GM21367 (cell line): ENCODE data around the gene SLC35A4.
A peak's percentile ranks its signal among the peaks of the same experiment; 100 is the strongest.
"Not testable (repeated sequence)": the region's sequence is repeated elsewhere in the genome, so short reads cannot be mapped to it uniquely, and the experiment has no call there.

Experiments used
- ATAC-seq: cut with Tn5 transposase; IDR thresholded peaks from one replicate; pipeline ENCODE4 v1.9.1; 2021; ENCODE audit not compliant: unreplicated experiment

Gene SLC35A4

GRCh38 chr5:140557965-140558364 lies 6.7 kb upstream of the SLC35A4 start:
- ATAC-seq, result no peak

GRCh38 chr5:140558542-140558941 lies 6.1 kb upstream of the SLC35A4 start:
- ATAC-seq, result no peak

GRCh38 chr5:140560227-140560626 lies 4.4 kb upstream of the SLC35A4 start:
- ATAC-seq, result no peak

GRCh38 chr5:140561753-140562523 lies 2.7 kb upstream of the SLC35A4 start:
- no peak for ATAC-seq

- no peak for ATAC-seq
Measured at GRCh38 chr5:140563596-140563995, 1.0 kb upstream of the SLC35A4 start.

- no peak for ATAC-seq
Measured at GRCh38 chr5:140565024-140565779, 574 bp downstream of the SLC35A4 start.

- no peak for ATAC-seq
Measured at GRCh38 chr5:140565780-140566095, 1.1 kb downstream of the SLC35A4 start.

GRCh38 chr5:140566665-140567064 lies 2.0 kb downstream of the SLC35A4 start:
- ATAC-seq, result no peak

GRCh38 chr5:140567136-140567818 lies 2.6 kb downstream of the SLC35A4 start:
- ATAC-seq, result no peak

- ATAC-seq, result no peak
Measured at GRCh38 chr5:140567871-140568270, 3.2 kb downstream of the SLC35A4 start.

GRCh38 chr5:140568443-140569063 lies 3.9 kb downstream of the SLC35A4 start:
- ATAC-seq, result no peak

- peak; percentile 20 for ATAC-seq
Measured at GRCh38 chr5:140569197-140569596, 4.6 kb downstream of the SLC35A4 start.

GRCh38 chr5:140570058-140570457 lies 5.4 kb downstream of the SLC35A4 start:
- ATAC-seq, result no peak

GRCh38 chr5:140570488-140570887 lies 5.9 kb downstream of the SLC35A4 start:
- ATAC-seq, result no peak

- no peak for ATAC-seq
Measured at GRCh38 chr5:140571105-140571504, 6.5 kb downstream of the SLC35A4 start.

GRCh38 chr5:140573683-140574082 lies 9.1 kb downstream of the SLC35A4 start:
- no peak for ATAC-seq

- ATAC-seq, result no peak
Measured at GRCh38 chr5:140574165-140574564, 9.5 kb downstream of the SLC35A4 start.

GRCh38 chr5:140575309-140575708 lies 10.7 kb downstream of the SLC35A4 start:
- ATAC-seq, result no peak

- ATAC-seq, result no peak
Measured at GRCh38 chr5:140576776-140577201, 12.2 kb downstream of the SLC35A4 start.

GRCh38 chr5:140579188-140579747 lies 14.6 kb downstream of the SLC35A4 start:
- not testable (repeated sequence) for ATAC-seq

GRCh38 chr5:140587495-140587894 lies 22.9 kb downstream of the SLC35A4 start:
- no peak for ATAC-seq
